ENCODE measurements around the gene LTBP2.

LTBP2 gene

DNA sequence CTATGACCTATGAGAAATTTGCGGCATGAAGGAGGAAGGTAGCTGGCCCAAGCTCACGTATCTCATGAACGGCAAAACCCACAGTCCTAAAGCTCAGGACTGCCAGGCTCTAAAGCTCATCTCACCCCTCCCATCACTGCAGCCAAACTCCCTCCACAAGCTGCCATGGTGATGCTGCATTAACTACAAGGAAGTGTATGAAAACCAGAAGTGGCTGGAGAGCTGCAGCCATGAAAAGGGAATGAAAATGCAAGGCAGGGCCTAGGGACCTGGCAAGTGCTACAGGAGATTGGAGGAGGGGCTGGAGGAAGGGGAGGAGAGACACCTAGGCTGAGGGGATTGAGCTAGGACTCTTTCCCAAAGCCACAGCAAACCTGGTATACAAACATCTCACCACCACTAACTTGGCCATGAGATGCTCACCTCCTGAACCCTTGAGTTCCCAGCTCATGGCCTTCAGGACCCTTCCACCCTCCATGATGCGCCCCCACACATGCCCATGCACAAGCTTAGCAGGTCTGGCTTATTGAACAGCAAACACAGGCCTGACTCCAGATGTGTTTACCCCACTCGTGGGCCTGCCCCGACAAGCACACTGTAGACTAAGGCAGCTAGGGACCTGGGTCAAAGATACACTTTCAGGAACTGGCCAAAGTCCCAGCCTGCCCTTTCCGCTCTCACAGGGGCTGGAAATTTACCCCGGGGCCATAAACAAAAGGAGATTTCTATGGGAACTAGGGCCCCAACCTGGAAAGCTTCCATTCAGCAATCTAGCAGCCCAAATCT, 42.0 kb downstream of the LTBP2 start:
- TF ChIP-seq, protein P1, sequence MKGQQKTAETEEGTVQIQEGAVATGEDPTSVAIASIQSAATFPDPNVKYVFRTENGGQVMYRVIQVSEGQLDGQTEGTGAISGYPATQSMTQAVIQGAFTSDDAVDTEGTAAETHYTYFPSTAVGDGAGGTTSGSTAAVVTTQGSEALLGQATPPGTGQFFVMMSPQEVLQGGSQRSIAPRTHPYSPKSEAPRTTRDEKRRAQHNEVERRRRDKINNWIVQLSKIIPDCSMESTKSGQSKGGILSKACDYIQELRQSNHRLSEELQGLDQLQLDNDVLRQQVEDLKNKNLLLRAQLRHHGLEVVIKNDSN (IDR thresholded peaks at IDR 0.05), result no peak
- no peak for TF ChIP-seq CREB1 (IDR thresholded peaks at IDR 0.05; ENCODE audit: low read depth)
- TF ChIP-seq, protein P2, sequence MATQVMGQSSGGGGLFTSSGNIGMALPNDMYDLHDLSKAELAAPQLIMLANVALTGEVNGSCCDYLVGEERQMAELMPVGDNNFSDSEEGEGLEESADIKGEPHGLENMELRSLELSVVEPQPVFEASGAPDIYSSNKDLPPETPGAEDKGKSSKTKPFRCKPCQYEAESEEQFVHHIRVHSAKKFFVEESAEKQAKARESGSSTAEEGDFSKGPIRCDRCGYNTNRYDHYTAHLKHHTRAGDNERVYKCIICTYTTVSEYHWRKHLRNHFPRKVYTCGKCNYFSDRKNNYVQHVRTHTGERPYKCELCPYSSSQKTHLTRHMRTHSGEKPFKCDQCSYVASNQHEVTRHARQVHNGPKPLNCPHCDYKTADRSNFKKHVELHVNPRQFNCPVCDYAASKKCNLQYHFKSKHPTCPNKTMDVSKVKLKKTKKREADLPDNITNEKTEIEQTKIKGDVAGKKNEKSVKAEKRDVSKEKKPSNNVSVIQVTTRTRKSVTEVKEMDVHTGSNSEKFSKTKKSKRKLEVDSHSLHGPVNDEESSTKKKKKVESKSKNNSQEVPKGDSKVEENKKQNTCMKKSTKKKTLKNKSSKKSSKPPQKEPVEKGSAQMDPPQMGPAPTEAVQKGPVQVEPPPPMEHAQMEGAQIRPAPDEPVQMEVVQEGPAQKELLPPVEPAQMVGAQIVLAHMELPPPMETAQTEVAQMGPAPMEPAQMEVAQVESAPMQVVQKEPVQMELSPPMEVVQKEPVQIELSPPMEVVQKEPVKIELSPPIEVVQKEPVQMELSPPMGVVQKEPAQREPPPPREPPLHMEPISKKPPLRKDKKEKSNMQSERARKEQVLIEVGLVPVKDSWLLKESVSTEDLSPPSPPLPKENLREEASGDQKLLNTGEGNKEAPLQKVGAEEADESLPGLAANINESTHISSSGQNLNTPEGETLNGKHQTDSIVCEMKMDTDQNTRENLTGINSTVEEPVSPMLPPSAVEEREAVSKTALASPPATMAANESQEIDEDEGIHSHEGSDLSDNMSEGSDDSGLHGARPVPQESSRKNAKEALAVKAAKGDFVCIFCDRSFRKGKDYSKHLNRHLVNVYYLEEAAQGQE (IDR thresholded peaks at IDR 0.05; ENCODE audit: low read depth), result no peak
- no peak for TF ChIP-seq TAF1 (IDR thresholded peaks at IDR 0.05; ENCODE audit: low read depth)
- no peak for TF ChIP-seq FOXM1 (IDR thresholded peaks at IDR 0.05; ENCODE audit: borderline replicate concordance, low read depth)
- TF ChIP-seq NFIC (IDR thresholded peaks at IDR 0.05), result no peak
- no peak for TF ChIP-seq YY1 (IDR thresholded peaks at IDR 0.05; ENCODE audit: low read depth)
- TF ChIP-seq TEAD4 (IDR thresholded peaks at IDR 0.05), result no peak
- TF ChIP-seq RAD21 (IDR thresholded peaks at IDR 0.05; ENCODE audit: low read depth), result no peak
- TF ChIP-seq ZBTB7A (IDR thresholded peaks at IDR 0.05; ENCODE audit: low read depth), result no peak
- TF ChIP-seq, protein P3, sequence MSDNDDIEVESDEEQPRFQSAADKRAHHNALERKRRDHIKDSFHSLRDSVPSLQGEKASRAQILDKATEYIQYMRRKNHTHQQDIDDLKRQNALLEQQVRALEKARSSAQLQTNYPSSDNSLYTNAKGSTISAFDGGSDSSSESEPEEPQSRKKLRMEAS (IDR thresholded peaks at IDR 0.05), result no peak
- no peak for TF ChIP-seq EGR1 (IDR thresholded peaks at IDR 0.05)

DNA sequence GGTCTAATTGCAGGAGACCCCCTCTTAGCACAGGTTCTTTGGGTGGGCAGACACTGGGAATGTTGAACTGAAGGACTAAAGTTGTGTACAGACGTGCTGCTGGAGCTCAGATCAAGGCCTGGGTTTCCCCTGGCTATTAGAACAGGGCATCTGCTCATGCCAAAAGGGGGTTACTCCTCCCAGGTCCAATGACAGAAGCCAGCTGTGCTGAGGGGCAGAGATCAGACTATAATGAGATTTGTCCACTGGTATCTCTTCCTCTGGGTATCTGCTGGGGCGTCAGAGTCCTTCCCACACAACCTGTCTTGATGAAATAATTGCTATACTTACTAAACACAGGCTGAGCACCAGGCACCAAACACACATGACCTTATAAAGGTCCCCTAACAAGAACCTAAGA, 42.6 kb downstream of the LTBP2 start:
- TF ChIP-seq EP300 (IDR thresholded peaks at IDR 0.05; ENCODE audit: borderline replicate concordance), result no peak
- TF ChIP-seq RAD21 (IDR thresholded peaks at IDR 0.05; ENCODE audit: low read depth), result no peak
- TF ChIP-seq, protein P3 (IDR thresholded peaks at IDR 0.05), result no peak
- no peak for TF ChIP-seq TAF1 (IDR thresholded peaks at IDR 0.05; ENCODE audit: low read depth)
- TF ChIP-seq YY1 (IDR thresholded peaks at IDR 0.05; ENCODE audit: low read depth), result no peak
- no peak for TF ChIP-seq FOXM1 (IDR thresholded peaks at IDR 0.05; ENCODE audit: borderline replicate concordance, low read depth)
- no peak for TF ChIP-seq NFIC (IDR thresholded peaks at IDR 0.05)
- TF ChIP-seq ZBTB7A (IDR thresholded peaks at IDR 0.05; ENCODE audit: low read depth), result no peak
- TF ChIP-seq CREB1 (IDR thresholded peaks at IDR 0.05; ENCODE audit: low read depth), result no peak
- TF ChIP-seq EGR1 (IDR thresholded peaks at IDR 0.05), result no peak
- no peak for TF ChIP-seq TEAD4 (IDR thresholded peaks at IDR 0.05)

DNA sequence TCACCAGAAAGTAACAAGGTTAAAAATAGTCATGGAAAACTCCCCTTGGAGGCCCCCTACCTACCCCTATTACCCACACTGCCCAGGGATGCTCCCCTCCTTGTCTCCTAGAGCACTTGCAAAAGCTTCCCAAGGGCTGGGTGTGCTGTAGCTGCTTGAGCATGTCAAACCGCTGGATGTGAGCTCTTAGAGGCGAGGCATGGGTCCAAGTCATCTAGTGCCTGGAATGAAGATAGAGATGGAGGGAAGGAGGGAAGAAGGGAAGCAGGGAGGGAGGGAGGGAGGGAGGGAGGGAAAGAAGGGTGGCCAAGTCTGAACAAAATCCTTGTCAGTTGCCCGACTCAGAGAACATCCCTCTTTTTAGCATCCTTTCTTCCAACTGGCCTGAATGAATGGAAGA, 43.1 kb downstream of the LTBP2 start:
- TF ChIP-seq NFIC (IDR thresholded peaks at IDR 0.05) (no peak), RAD21 (IDR thresholded peaks at IDR 0.05; ENCODE audit: low read depth) (no peak), ZBTB7A (IDR thresholded peaks at IDR 0.05; ENCODE audit: low read depth) (no peak), TEAD4 (IDR thresholded peaks at IDR 0.05) (no peak), CREB1 (IDR thresholded peaks at IDR 0.05; ENCODE audit: low read depth) (no peak), TCF12 (IDR thresholded peaks at IDR 0.05; ENCODE audit: low read depth) (no peak), TAF1 (IDR thresholded peaks at IDR 0.05; ENCODE audit: low read depth) (no peak), FOXM1 (IDR thresholded peaks at IDR 0.05; ENCODE audit: borderline replicate concordance, low read depth) (no peak)
- TF ChIP-seq, protein P2 (IDR thresholded peaks at IDR 0.05; ENCODE audit: low read depth), result no peak
- TF ChIP-seq, protein P3 (IDR thresholded peaks at IDR 0.05), result no peak

DNA sequence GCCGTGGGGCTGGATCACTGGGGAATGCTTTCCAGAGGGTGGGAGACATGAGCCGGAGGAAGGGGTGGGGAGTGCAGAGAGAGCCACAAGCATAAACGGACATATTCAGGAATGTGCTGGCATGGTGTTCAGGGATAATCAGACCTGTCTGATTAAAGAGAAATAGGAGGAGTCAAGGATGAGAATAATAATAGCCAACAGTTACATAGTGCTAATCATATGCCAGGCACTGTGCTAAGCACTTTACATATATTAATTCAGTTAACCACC, 43.7 kb downstream of the LTBP2 start:
- TF ChIP-seq, protein P2 (IDR thresholded peaks at IDR 0.05; ENCODE audit: low read depth), result no peak
- TF ChIP-seq FOXM1 (IDR thresholded peaks at IDR 0.05; ENCODE audit: borderline replicate concordance, low read depth), result no peak
- TF ChIP-seq CEBPB (IDR thresholded peaks at IDR 0.05), result no peak
- no peak for TF ChIP-seq EP300 (IDR thresholded peaks at IDR 0.05; ENCODE audit: borderline replicate concordance)
- TF ChIP-seq EGR1 (IDR thresholded peaks at IDR 0.05), result no peak
- TF ChIP-seq, protein P3 (IDR thresholded peaks at IDR 0.05), result no peak
- no peak for TF ChIP-seq RAD21 (IDR thresholded peaks at IDR 0.05; ENCODE audit: low read depth)
- no peak for TF ChIP-seq ZBTB7A (IDR thresholded peaks at IDR 0.05; ENCODE audit: low read depth)
- TF ChIP-seq, protein P1 (IDR thresholded peaks at IDR 0.05), result no peak
